Keratinocyte (primary cell): ENCODE results near the gene FUCA2. TPM values are rescaled to one million over a fixed set of nuclear protein-coding genes. Genes with fewer than 3 reads are reported as not detected.
A peak's percentile ranks its signal among the peaks of the same experiment; 100 is the strongest.

ENCODE experiments used
- DNase-seq: peaks from one replicate; pipeline ENCODE4 v3.0.0-alpha.2; 2011; ENCODE audit warnings: low read depth, missing footprints, low spot score
- FAIRE-seq: peaks from 2 replicates; lab custom pipeline; 2011; peaks lifted over from hg19 to GRCh38; lab: Jason Lieb, UNC
- H2AFZ ChIP-seq: 2 replicates; pipeline ENCODE4 v1.6.0; 2012; ENCODE audit warnings: low read length, control low read depth, inconsistent platforms; ENCODE audit not compliant: control insufficient read depth
- H3K27ac ChIP-seq: 2 replicates; pipeline ENCODE4 v1.5.1; 2011; ENCODE audit warnings: low read length; ENCODE audit not compliant: control insufficient read depth, insufficient read depth
- H3K27me3 ChIP-seq: 3 replicates; pipeline ENCODE4 v1.6.0; 2011; ENCODE audit warnings: low read length; ENCODE audit not compliant: control insufficient read depth, insufficient read depth; ENCODE audit errors: extremely low read depth
- H3K36me3 ChIP-seq, 2 experiments: 2 replicates in 1 of 2; 3 replicates in 1 of 2; pipeline ENCODE4 v1.5.1; 2011; ENCODE audit warnings: low read length in 2 of 2, mild to moderate bottlenecking in 1 of 2; ENCODE audit not compliant: control insufficient read depth in 2 of 2, insufficient read depth in 2 of 2; ENCODE audit errors: extremely low read depth in 1 of 2
- H3K4me1 ChIP-seq: 3 replicates; pipeline ENCODE4 v1.5.1; 2011; ENCODE audit warnings: low read length; ENCODE audit not compliant: control insufficient read depth, insufficient read depth; ENCODE audit errors: extremely low read depth
- H3K4me2 ChIP-seq: 3 replicates; pipeline ENCODE4 v1.6.0; 2011; ENCODE audit warnings: low read depth, low read length; ENCODE audit not compliant: control insufficient read depth, insufficient read depth; ENCODE audit errors: extremely low read depth
- H3K4me3 ChIP-seq, 3 experiments: fragments of 200-600 bp in 1 of 3; sonication (generic) in 1 of 3; 2 replicates in 2 of 3; 3 replicates in 1 of 3; pipeline ENCODE4 v1.5.1; 2011 to 2016; ENCODE audit warnings: low read length in 3 of 3, mild to moderate bottlenecking in 3 of 3, control low read depth in 2 of 3, inconsistent platforms in 1 of 3, low read depth in 1 of 3, mixed read lengths in 1 of 3, mixed run types in 1 of 3, moderate library complexity in 1 of 3; ENCODE audit not compliant: control insufficient read depth in 2 of 3, insufficient read depth in 2 of 3; ENCODE audit errors: extremely low read depth in 1 of 3
- H3K79me2 ChIP-seq: 2 replicates; pipeline ENCODE4 v1.6.0; 2012; ENCODE audit warnings: low read length; ENCODE audit not compliant: control insufficient read depth, insufficient read depth
- H3K9ac ChIP-seq: 3 replicates; pipeline ENCODE4 v1.6.0; 2011; ENCODE audit warnings: low read length; ENCODE audit not compliant: control insufficient read depth, insufficient read depth; ENCODE audit errors: extremely low read depth
- H3K9me1 ChIP-seq: 3 replicates; pipeline ENCODE4 v1.6.0; 2011; ENCODE audit warnings: low read length; ENCODE audit not compliant: control insufficient read depth, insufficient read depth; ENCODE audit errors: extremely low read depth
- H3K9me3 ChIP-seq: 2 replicates; pipeline ENCODE4 v1.5.1; 2012; ENCODE audit warnings: low read depth, low read length; ENCODE audit not compliant: control insufficient read depth
- H4K20me1 ChIP-seq: 3 replicates; pipeline ENCODE4 v1.6.0; 2011; ENCODE audit warnings: low read length; ENCODE audit not compliant: control insufficient read depth, insufficient read depth; ENCODE audit errors: extremely low read depth
- CTCF ChIP-seq, 3 experiments: IDR thresholded peaks in 1 of 3; conservative IDR thresholded peaks in 1 of 3; optimal IDR thresholded peaks in 1 of 3; 2 replicates in 2 of 3; 3 replicates in 1 of 3; pipeline versions ENCODE3 to v1.5.1; 2011; ENCODE audit warnings: low read length in 3 of 3, mild to moderate bottlenecking in 3 of 3, moderate library complexity in 2 of 3, control low read depth in 1 of 3, inconsistent platforms in 1 of 3; ENCODE audit not compliant: insufficient read depth in 2 of 3; ENCODE audit errors: extremely low read depth in 1 of 3
- EZH2 ChIP-seq: IDR thresholded peaks from one replicate; pipeline ENCODE4 v1.6.1; 2012; ENCODE audit warnings: inconsistent platforms, mild to moderate bottlenecking, low read length, moderate library complexity
- dilution Hi-C: fragments of 300-500 bp; cut with MboI; formaldehyde crosslinking; loops from one replicate; pipeline ENCODE4 v1.7.0; 2020; ENCODE audit warnings: low sequenced_read_pairs; ENCODE audit not compliant: extremely low pct_ligation_motif_present
- polyA plus RNA-seq, 5 experiments: library from polyadenylated mRNA; depleted of rRNA in 3 of 5; stranded (reverse) in 3 of 5; stranded (forward) in 1 of 5; unstranded in 1 of 5; fragments of >200 nt; gene quantifications; 1 replicate in 1 of 5; 2 replicates in 3 of 5; 3 replicates in 1 of 5; pipeline versions ENCODE4 v1.2.1 to v1.2.3, GENCODE V29; 2011 to 2012; ENCODE audit warnings: missing spikeins in 2 of 5, low read depth in 1 of 5, low replicate concordance in 1 of 5

Gene FUCA2
- polyA plus RNA-seq, 1 donor (not counting 4 experiments of a cell fraction or from before 2014, with no cell fraction given), result 12.5 TPM

GRCh38 chr6:143485967-143486366 is 25.6 kb downstream of the FUCA2 start:
- FAIRE-seq, result no peak
- H3K4me1 ChIP-seq, result no peaks in the 10 kb centered on the region
- H3K9ac ChIP-seq, result no peak overlapping the region
- no peaks in the 10 kb centered on the region for H3K79me2 ChIP-seq
- H3K9me3 ChIP-seq, result no peaks in the 10 kb centered on the region
- dilution Hi-C loops, result no loop called here
- TF ChIP-seq CTCF (optimal IDR thresholded peaks at IDR 0.05 in 1 of 3, IDR thresholded peaks at IDR 0.05 in 1 of 3, conservative IDR thresholded peaks at IDR 0.05 in 1 of 3; ENCODE audit: extremely low read depth in 1 of 3, insufficient read depth in 2 of 3, low read length in 3 of 3) (peak in 1 of 3 experiments; percentile 7), EZH2 (no peak)
- no peak for DNase-seq
- H3K9me1 ChIP-seq, result no peaks in the 10 kb centered on the region
- H3K4me2 ChIP-seq, result no peak overlapping the region
- H3K27me3 ChIP-seq, result no peaks in the 10 kb centered on the region
- peaks cover 2 to 5% of the 10 kb centered on the region in 2 experiments for H3K36me3 ChIP-seq
- no peak overlapping the region for H3K4me3 ChIP-seq
- no peak overlapping the region for H2AFZ ChIP-seq
- no peaks in the 10 kb centered on the region for H4K20me1 ChIP-seq
- no peak overlapping the region for H3K27ac ChIP-seq

DNA sequence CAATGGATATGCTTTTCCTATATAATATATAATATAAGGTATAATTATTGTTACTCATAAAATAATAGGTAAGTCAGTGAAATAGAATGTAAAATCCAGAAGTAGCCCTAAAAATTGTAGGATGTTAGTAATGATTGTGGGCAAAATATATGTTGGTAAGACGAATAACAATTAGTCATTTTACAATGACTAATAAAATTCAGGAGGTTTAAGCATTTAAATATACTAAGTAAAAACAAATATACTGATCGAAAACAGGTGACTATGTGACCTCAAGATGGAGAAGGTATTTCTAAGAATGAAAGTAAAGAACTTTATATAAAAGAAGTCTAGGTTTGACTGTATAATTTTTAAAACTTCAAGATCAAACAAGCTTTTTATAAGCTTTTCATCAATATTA is 28.9 kb downstream of the FUCA2 start:
- FAIRE-seq, result no peak
- no peak for DNase-seq

More for the DNA sequence above, 28.9 kb downstream of the FUCA2 start:
- Histone ChIP-seq H3K4me2 (no peak overlapping the region), H3K9me3 (no peaks in the 10 kb centered on the region), H3K27me3 (no peaks in the 10 kb centered on the region), H3K4me1 (no peaks in the 10 kb centered on the region), H3K27ac (no peak overlapping the region), H3K36me3 (peaks cover 0 to 2% of the 10 kb centered on the region in 2 experiments), H3K4me3 (no peak overlapping the region), H3K9me1 (no peaks in the 10 kb centered on the region), H3K79me2 (no peaks in the 10 kb centered on the region), H3K9ac (no peak overlapping the region), H2AFZ (no peak overlapping the region), H4K20me1 (no peaks in the 10 kb centered on the region)
- dilution Hi-C loops, result no loop called here
- no peak for TF ChIP-seq CTCF (optimal IDR thresholded peaks at IDR 0.05 in 1 of 3, IDR thresholded peaks at IDR 0.05 in 1 of 3, conservative IDR thresholded peaks at IDR 0.05 in 1 of 3; ENCODE audit: extremely low read depth in 1 of 3, insufficient read depth in 2 of 3, low read length in 3 of 3)
- no peak for TF ChIP-seq EZH2
